ENCODE results near the gene ABITRAM. TPM values are rescaled to one million over a fixed set of nuclear protein-coding genes. Genes with fewer than 3 reads are reported as not detected.

The ABITRAM gene
- total and polyA plus RNA-seq, 9 donors = 6.8 to 15.1 (median 8.4) TPM

- no peak overlapping the region for H3K4me3 ChIP-seq
- H3K9me3 ChIP-seq = no peaks in the 10 kb centered on the region
- 88 to 92% (median 89%) methylated on average over 1 of the region's 1 CpG for WGBS, 3 donors
- no peaks in the 10 kb centered on the region for H3K27me3 ChIP-seq
- no peaks in the 10 kb centered on the region for H3K4me1 ChIP-seq (ENCODE audit: insufficient read depth)
- H3K36me3 ChIP-seq = no peaks in the 10 kb centered on the region
- intact Hi-C loops (cut with DNase I) = no loop called here
- TF ChIP-seq EP300 (IDR thresholded peaks at IDR 0.05) = no peak
- no peak for TF ChIP-seq CTCF (IDR thresholded peaks at IDR 0.05)
- no peak for TF ChIP-seq POLR2A (IDR thresholded peaks at IDR 0.05)
- no peak overlapping the region for H3K27ac ChIP-seq
- no peak for DNase-seq
These were observed 13.0 kb upstream of the ABITRAM start for GRCh38 chr9:108921200-108921599.

- no peak for DNase-seq
- TF ChIP-seq POLR2A (IDR thresholded peaks at IDR 0.05) (no peak), CTCF (IDR thresholded peaks at IDR 0.05) (no peak), EP300 (IDR thresholded peaks at IDR 0.05) (no peak)
- H3K36me3 ChIP-seq = no peaks in the 10 kb centered on the region
These were observed 9.7 kb upstream of the ABITRAM start for GRCh38 chr9:108924466-108924865.

GRCh38 chr9:108928386-108928785 is 5.8 kb upstream of the ABITRAM start:
- TF ChIP-seq EP300 (IDR thresholded peaks at IDR 0.05) = no peak
- H3K4me1 ChIP-seq (ENCODE audit: insufficient read depth) = peaks cover 5% of the 10 kb centered on the region
- intact Hi-C loops (cut with DNase I) = no loop called here
- H3K27me3 ChIP-seq = no peaks in the 10 kb centered on the region
- no peaks in the 10 kb centered on the region for H3K36me3 ChIP-seq
- H3K4me3 ChIP-seq = no peak overlapping the region
- H3K27ac ChIP-seq = no peak overlapping the region
- DNase-seq = no peak
- H3K9me3 ChIP-seq = no peaks in the 10 kb centered on the region
- WGBS, 3 donors = 91 to 93% (median 92%) methylated on average over 2 of the region's 2 CpGs

More at GRCh38 chr9:108924466-108924865, 9.7 kb upstream of the ABITRAM start:
- intact Hi-C loops (cut with DNase I) = no loop called here
- H3K9me3 ChIP-seq = no peaks in the 10 kb centered on the region
- H3K27me3 ChIP-seq = no peaks in the 10 kb centered on the region
- H3K27ac ChIP-seq = no peak overlapping the region
- H3K4me1 ChIP-seq (ENCODE audit: insufficient read depth) = no peaks in the 10 kb centered on the region
- H3K4me3 ChIP-seq = no peak overlapping the region

GRCh38 chr9:108933231-108933717 is 926 bp upstream of the ABITRAM start:
- 0 to 1% (median 0%) methylated on average over 25 of the region's 25 CpGs for WGBS, 3 donors
- H3K9me3 ChIP-seq = no peaks in the 10 kb centered on the region
- no peaks in the 10 kb centered on the region for H3K36me3 ChIP-seq
- H3K4me1 ChIP-seq (ENCODE audit: insufficient read depth) = peaks cover 5% of the 10 kb centered on the region
- no peak for DNase-seq
- peak overlapping the region; percentile 69 to 87 for H3K27ac ChIP-seq
- TF ChIP-seq POLR2A (IDR thresholded peaks at IDR 0.05) (no peak), CTCF (IDR thresholded peaks at IDR 0.05) (no peak), EP300 (IDR thresholded peaks at IDR 0.05) (no peak)
- peak overlapping the region; percentile 44 for H3K4me3 ChIP-seq
- no peaks in the 10 kb centered on the region for H3K27me3 ChIP-seq
- intact Hi-C loops (cut with DNase I) = no loop called here

- Histone ChIP-seq H3K4me3 (peak within 1 kb of the TSS; percentile 44), H3K4me1 (ENCODE audit: insufficient read depth) (peaks cover 5% of the 10 kb centered on the region), H3K36me3 (no peaks in the 10 kb centered on the region), H3K27ac (peak within 1 kb of the TSS; percentile 69 to 87), H3K27me3 (no peaks in the 10 kb centered on the region), H3K9me3 (no peaks in the 10 kb centered on the region)
- TF ChIP-seq POLR2A (IDR thresholded peaks at IDR 0.05) (peak; percentile 54), EP300 (IDR thresholded peaks at IDR 0.05) (no peak), CTCF (IDR thresholded peaks at IDR 0.05) (peak in 2 of 3 donors; percentile 18)
- peak; percentile 91 to 95 (median 94) for DNase-seq
- 0 to 1% (median 0%) methylated on average over 21 to 48 of the region's 48 CpGs for WGBS, 3 donors
- intact Hi-C loops (cut with DNase I) = loop anchor here in 1 of 4 donors (1.0 kb wide), 1 partner anchor 79 kb away; the partner anchor contains the start of gene CTNNAL1
These were observed 380 bp upstream of the ABITRAM start, which contains the start of gene ELP1 for GRCh38 chr9:108933718-108934322. TSS of gene ELP1 (minus strand) at chr9:108934124. CDS start at chr9:108931146, 2,978 bp downstream.

Data from ovary (tissue), 9 donors.